Mucosa of descending colon (tissue), 3 donors: ENCODE measurements around the gene STAMBP. TPM values are rescaled to one million over a fixed set of nuclear protein-coding genes. Genes with fewer than 3 reads are reported as not detected.

Experiments used
- ATAC-seq: fragments of 200-7000 bp; cut with Tn5 transposase; one replicate; pipeline ENCODE4 v1.9.1; 2020; ENCODE audit warnings: mild to moderate bottlenecking, moderate library complexity
- DNase-seq, 3 donors: peaks; one replicate each; pipeline ENCODE4 v3.0.0-alpha.2; 2020
- H3K36me3 ChIP-seq: fragments of 200-600 bp; one replicate; pipeline ENCODE4 v1.8.0; 2021; ENCODE audit warnings: low read depth, mild to moderate bottlenecking
- H3K4me1 ChIP-seq: fragments of 200-600 bp; one replicate; pipeline ENCODE4 v1.8.0; 2021; ENCODE audit warnings: low read depth, mild to moderate bottlenecking
- H3K4me3 ChIP-seq: fragments of 200-600 bp; one replicate; pipeline ENCODE4 v1.8.0; 2021; ENCODE audit warnings: mild to moderate bottlenecking
- H3K9me3 ChIP-seq: fragments of 200-600 bp; one replicate; pipeline ENCODE4 v1.8.0; 2021; ENCODE audit warnings: mild to moderate bottlenecking
- CTCF ChIP-seq: fragments of 200-600 bp; IDR thresholded peaks from one replicate; pipeline ENCODE4 v1.8.0; 2022; ENCODE audit warnings: antibody characterized with exemption, mild to moderate bottlenecking
- intact Hi-C, 2 donors: fragments of 100-400 bp; cut with DNase I in 1 of 2; cut with micrococcal nuclease in 1 of 2; formaldehyde crosslinking; loops; one replicate each; pipeline versions ENCODE4 v1.11.0 to v1.11.1; 2022; cut with DNase I, micrococcal nuclease
- total RNA-seq, 3 donors: library from RNA; stranded (reverse); fragmentation: NEBNext Ultra II Directional in 2 of 3; extraction: Animal tissue kit (Norgen Biotek cat#: 25700) in 2 of 3; gene quantifications; one replicate each; pipeline versions ENCODE4 v1.2.1 to v1.2.4, GENCODE V29; 2021 to 2023
- donor health status: DM: no; HTN: no; CAD: no; lungs with moderate emphysema.
- donor health status: DM: no; HTN: no; CAD: no.
- donor health status: DM: no; HTN: yes; CAD: no.

STAMBP gene
- total RNA-seq, 3 donors from 2014 or later, result 38.9 to 47.0 (median 42.5) TPM

GRCh38 chr2:73913414-73914054 lies 84.8 kb downstream of the STAMBP start:
- H3K4me3 ChIP-seq, result no peak overlapping the region
- ATAC-seq (no peak), DNase-seq (no peak)
- H3K36me3 ChIP-seq, result no peaks in the 10 kb centered on the region
- TF ChIP-seq CTCF, result no peak
- no peaks in the 10 kb centered on the region for H3K9me3 ChIP-seq
- no peaks in the 10 kb centered on the region for H3K4me1 ChIP-seq
- intact Hi-C loops, result no loop called here

- intact Hi-C loops, result no loop called here
- ATAC-seq, result no peak
- Histone ChIP-seq H3K4me3 (no peak overlapping the region), H3K9me3 (no peaks in the 10 kb centered on the region), H3K4me1 (no peaks in the 10 kb centered on the region), H3K36me3 (no peaks in the 10 kb centered on the region)
- TF ChIP-seq CTCF, result no peak
- no peak for DNase-seq
Measured at GRCh38 chr2:73914667-73915066, 85.9 kb downstream of the STAMBP start.

DNA sequence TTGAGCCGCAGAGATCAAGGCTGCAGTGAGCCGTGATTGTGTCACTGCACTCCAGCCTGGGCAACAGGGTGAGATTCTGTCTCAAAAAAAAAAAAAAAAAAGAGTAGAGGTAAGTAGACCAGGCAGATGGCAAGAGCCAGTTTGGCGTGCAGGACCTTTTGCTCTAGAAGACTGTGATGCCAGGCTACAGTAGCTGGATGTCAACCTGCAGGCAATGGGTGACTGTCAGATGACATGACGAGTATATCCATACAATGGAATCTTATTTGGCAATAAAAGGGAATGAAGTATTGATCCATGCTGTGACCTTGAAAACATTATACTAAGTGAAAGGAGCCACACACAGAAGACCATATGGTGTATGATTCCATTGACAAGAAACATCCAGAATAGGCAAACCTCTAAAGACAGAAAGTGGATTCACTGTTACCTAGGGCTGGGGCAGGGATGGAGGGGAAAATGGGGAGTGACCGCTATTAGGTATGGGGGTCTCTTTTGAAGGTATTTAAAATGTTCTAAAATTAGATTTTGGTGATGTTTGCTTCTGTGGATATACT lies 86.8 kb downstream of the STAMBP start:
- no peak for TF ChIP-seq CTCF
- H3K4me1 ChIP-seq, result no peaks in the 10 kb centered on the region
- intact Hi-C loops, result no loop called here

DNA sequence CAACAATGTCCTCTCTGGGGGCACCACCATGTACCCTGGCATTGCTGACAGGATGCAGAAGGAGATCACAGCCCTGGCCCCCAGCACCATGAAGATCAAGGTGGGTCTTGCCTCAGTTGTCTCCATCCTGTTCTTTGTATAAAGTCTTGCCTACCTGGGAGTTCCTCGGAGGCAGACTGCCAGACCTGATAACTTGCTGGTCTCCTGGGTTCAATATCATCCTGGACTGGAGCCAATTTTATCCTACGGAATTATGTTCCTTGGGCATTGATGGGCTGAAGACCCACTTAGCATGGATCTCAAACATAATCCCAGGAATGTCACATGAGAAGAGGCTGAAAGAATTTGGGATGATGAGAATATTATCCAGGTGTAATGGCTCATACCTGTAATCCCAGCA lies 87.9 kb downstream of the STAMBP start:
- ATAC-seq (no peak), DNase-seq (no peak)
- H3K4me3 ChIP-seq, result no peak overlapping the region
- H3K4me1 ChIP-seq, result no peaks in the 10 kb centered on the region
- no peaks in the 10 kb centered on the region for H3K36me3 ChIP-seq
- TF ChIP-seq CTCF, result no peak
- no peaks in the 10 kb centered on the region for H3K9me3 ChIP-seq
- intact Hi-C loops, result no loop called here

More for the DNA sequence above, 86.8 kb downstream of the STAMBP start:
- ATAC-seq, result no peak
- Histone ChIP-seq H3K9me3 (no peaks in the 10 kb centered on the region), H3K36me3 (no peaks in the 10 kb centered on the region), H3K4me3 (no peak overlapping the region)
- no peak for DNase-seq

DNA sequence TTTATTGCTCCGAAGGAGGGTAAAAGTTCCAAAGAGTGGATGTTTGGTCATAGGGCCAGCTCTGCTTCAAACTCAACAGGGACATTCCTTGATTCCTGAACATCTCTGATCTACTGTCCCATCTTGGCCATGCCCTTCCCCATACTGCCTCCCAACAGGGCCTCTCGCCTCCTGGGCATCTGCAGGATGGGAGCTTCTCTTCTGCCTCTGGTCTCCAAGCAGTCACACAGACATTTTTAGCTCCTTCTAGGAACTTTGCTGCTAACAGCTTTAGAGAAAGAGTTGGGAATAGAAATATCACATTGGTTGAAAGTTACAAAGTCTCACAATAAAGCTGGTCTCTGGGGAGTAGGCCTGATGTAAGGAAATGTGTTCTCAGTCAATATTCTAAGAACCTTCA lies 88.5 kb downstream of the STAMBP start:
- no peaks in the 10 kb centered on the region for H3K4me1 ChIP-seq
- DNase-seq (no peak), ATAC-seq (no peak)
- H3K9me3 ChIP-seq, result no peaks in the 10 kb centered on the region
- TF ChIP-seq CTCF, result no peak
- intact Hi-C loops, result no loop called here
- H3K4me3 ChIP-seq, result no peak overlapping the region
- H3K36me3 ChIP-seq, result no peaks in the 10 kb centered on the region
